Measurements from ENCODE around the gene ITPR2. TPM values are rescaled to one million over a fixed set of nuclear protein-coding genes. Genes with fewer than 3 reads are reported as not detected.

ITPR2 gene
- total and polyA plus RNA-seq, 2 experiments from 2014 or later, result 5.0 to 9.1 TPM

DNA sequence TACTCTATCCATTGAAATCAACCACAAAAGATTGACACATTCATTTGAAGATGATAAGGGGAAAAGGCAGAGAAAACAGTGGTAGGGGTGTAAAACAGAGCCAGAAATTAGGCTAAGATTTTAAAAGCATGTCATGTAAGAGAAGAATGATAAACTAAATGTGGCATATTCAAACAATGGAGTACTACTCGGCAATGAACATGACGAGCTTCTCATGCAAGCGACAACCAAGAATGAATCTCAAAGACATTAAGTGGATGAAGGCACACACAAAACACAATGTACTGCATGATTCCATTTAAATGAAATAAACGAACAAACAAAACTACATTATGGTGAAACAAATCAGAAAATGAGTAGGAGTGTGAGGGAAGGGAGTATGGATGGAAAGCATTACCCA, 134.8 kb downstream of the ITPR2 start:
- Histone ChIP-seq H3K9me3 (ENCODE audit: low read depth) (no peaks in the 10 kb centered on the region), H3K9ac (no peak overlapping the region), H3K36me3 (ENCODE audit: low read depth) (no peaks in the 10 kb centered on the region), H3K27ac (no peak overlapping the region), H3K79me2 (ENCODE audit: insufficient read depth) (no peaks in the 10 kb centered on the region), H2AFZ (no peak overlapping the region), H3K9me2 (ENCODE audit: insufficient read depth) (no peaks in the 10 kb centered on the region), H3F3A (ENCODE audit: insufficient read depth) (no peaks in the 10 kb centered on the region), H3K27me3 (replicated peaks; ENCODE audit: insufficient read depth) (no peaks in the 10 kb centered on the region), H3K4me1 (ENCODE audit: insufficient read depth) (peaks cover 4% of the 10 kb centered on the region; the same call in 1 of the 2 replicates), H3K4me3 (no peak overlapping the region), H3K4me2 (ENCODE audit: unreplicated experiment) (no peak overlapping the region), H4K20me1 (ENCODE audit: insufficient read depth) (no peaks in the 10 kb centered on the region)
- in situ Hi-C loops (cut with MboI), result no loop called here
- WGBS, 2 experiments (ENCODE audit: low coverage in 1 of 2, low lambda C conversion rate in 2 of 2, missing lambda C conversion rate in 2 of 2), result 96 to 99% methylated on average over 4 of the region's 4 CpGs
- no peak for DNase-seq
- TF ChIP-seq EZH2phosphoT487 (IDR thresholded peaks at IDR 0.05; ENCODE audit: insufficient read depth, low read depth), result no peak
- TF ChIP-seq EZH2 (IDR thresholded peaks at IDR 0.05; ENCODE audit: insufficient read depth, poor library complexity, severe bottlenecking), result no peak

GRCh38 chr12:26697217-26697616, 135.8 kb downstream of the ITPR2 start:
- Histone ChIP-seq H3K4me1 (ENCODE audit: insufficient read depth) (peaks cover 4% of the 10 kb centered on the region; the same call in 1 of the 2 replicates), H3K79me2 (ENCODE audit: insufficient read depth) (no peaks in the 10 kb centered on the region), H3K27ac (no peak overlapping the region), H3K4me2 (ENCODE audit: unreplicated experiment) (no peak overlapping the region), H2AFZ (no peak overlapping the region), H3K9ac (no peak overlapping the region), H3K9me2 (ENCODE audit: insufficient read depth) (no peaks in the 10 kb centered on the region), H3K27me3 (replicated peaks; ENCODE audit: insufficient read depth) (no peaks in the 10 kb centered on the region), H3F3A (ENCODE audit: insufficient read depth) (peaks cover 1% of the 10 kb centered on the region; the same call in 1 of the 2 replicates), H3K36me3 (ENCODE audit: low read depth) (no peaks in the 10 kb centered on the region), H3K4me3 (no peak overlapping the region), H4K20me1 (ENCODE audit: insufficient read depth) (no peaks in the 10 kb centered on the region), H3K9me3 (ENCODE audit: low read depth) (no peaks in the 10 kb centered on the region)
- in situ Hi-C loops (cut with MboI), result no loop called here
- 92 to 95% methylated on average over 3 of the region's 3 CpGs for WGBS, 2 experiments (ENCODE audit: low coverage in 1 of 2, low lambda C conversion rate in 2 of 2, missing lambda C conversion rate in 2 of 2)
- no peak for DNase-seq
- no peak for TF ChIP-seq EZH2 (IDR thresholded peaks at IDR 0.05; ENCODE audit: insufficient read depth, poor library complexity, severe bottlenecking)
- TF ChIP-seq EZH2phosphoT487 (IDR thresholded peaks at IDR 0.05; ENCODE audit: insufficient read depth, low read depth), result no peak

DNA sequence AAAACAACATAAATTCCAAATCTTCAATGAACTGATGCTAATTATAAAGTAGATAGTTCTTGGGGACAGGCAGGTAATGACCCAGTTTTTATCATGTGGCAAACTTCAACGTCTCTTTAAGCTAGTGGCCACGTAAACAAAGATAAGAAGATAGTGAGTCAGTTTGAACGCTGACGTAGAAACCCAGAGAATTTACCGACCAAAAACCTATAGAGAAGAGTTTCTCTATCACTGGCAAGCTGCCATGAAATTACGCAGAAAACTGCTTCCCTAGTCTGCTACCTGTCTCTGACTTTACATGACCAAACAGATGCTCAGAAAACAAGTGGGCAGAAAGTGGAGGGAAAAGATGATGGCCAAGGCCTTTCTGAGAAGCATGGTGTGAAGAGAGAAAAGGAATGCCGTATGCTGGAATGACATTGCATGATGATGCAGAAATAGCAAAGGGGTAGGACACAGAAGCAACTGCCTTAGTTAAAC, 136.3 kb downstream of the ITPR2 start:
- peaks cover 6% of the 10 kb centered on the region for H3F3A ChIP-seq (ENCODE audit: insufficient read depth)
- no peaks in the 10 kb centered on the region for H4K20me1 ChIP-seq (ENCODE audit: insufficient read depth)
- no peaks in the 10 kb centered on the region for H3K9me3 ChIP-seq (ENCODE audit: low read depth)
- no peak for DNase-seq
- no peak overlapping the region for H3K4me3 ChIP-seq
- no peaks in the 10 kb centered on the region for H3K79me2 ChIP-seq (ENCODE audit: insufficient read depth)
- H3K27me3 ChIP-seq (replicated peaks; ENCODE audit: insufficient read depth), result no peaks in the 10 kb centered on the region
- peaks cover 9% of the 10 kb centered on the region for H3K4me1 ChIP-seq (ENCODE audit: insufficient read depth)
- no peak overlapping the region for H3K4me2 ChIP-seq (ENCODE audit: unreplicated experiment)
- 87 to 91% methylated on average over 7 of the region's 7 CpGs for WGBS, 2 experiments (ENCODE audit: low coverage in 1 of 2, low lambda C conversion rate in 2 of 2, missing lambda C conversion rate in 2 of 2)
- no peaks in the 10 kb centered on the region for H3K9me2 ChIP-seq (ENCODE audit: insufficient read depth)
- TF ChIP-seq EZH2phosphoT487 (IDR thresholded peaks at IDR 0.05; ENCODE audit: insufficient read depth, low read depth), result no peak
- no peak for TF ChIP-seq EZH2 (IDR thresholded peaks at IDR 0.05; ENCODE audit: insufficient read depth, poor library complexity, severe bottlenecking)
- H3K36me3 ChIP-seq (ENCODE audit: low read depth), result no peaks in the 10 kb centered on the region
- in situ Hi-C loops (cut with MboI), result no loop called here
- H3K27ac ChIP-seq, result no peak overlapping the region
- no peak overlapping the region for H3K9ac ChIP-seq
- H2AFZ ChIP-seq, result no peak overlapping the region

DNA sequence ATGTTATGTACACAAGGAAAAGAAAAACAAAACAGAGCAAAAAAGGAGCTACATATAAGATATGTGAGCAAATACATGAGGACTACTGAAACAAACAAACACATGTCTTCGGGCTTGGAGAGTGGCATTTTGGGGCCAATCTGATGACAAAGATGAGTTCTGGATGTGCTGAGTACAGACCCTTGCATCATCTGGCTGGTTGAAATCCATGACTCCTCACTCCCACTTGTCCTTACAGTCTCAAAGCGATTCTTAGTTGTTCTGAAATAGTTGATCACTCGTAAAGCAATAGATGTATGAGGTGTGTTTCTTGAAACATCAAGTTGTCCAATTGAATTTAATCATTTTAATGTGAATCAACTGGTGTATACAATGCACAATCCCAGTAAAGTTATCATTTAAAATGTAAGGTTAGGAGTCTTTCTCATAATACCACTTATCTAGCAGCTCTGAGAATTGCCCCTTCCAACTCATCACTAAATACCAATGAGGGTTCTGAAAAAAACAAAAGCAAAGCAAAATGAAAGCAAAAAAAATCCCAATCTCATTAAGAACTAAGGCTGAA, 136.9 kb downstream of the ITPR2 start:
- Histone ChIP-seq H4K20me1 (ENCODE audit: insufficient read depth) (no peaks in the 10 kb centered on the region), H3K9ac (no peak overlapping the region), H3K9me3 (ENCODE audit: low read depth) (no peaks in the 10 kb centered on the region), H3K27ac (no peak overlapping the region), H3K4me1 (ENCODE audit: insufficient read depth) (peaks cover 13% of the 10 kb centered on the region), H3K4me3 (no peak overlapping the region), H3K79me2 (ENCODE audit: insufficient read depth) (no peaks in the 10 kb centered on the region), H3K4me2 (ENCODE audit: unreplicated experiment) (no peak overlapping the region), H3K27me3 (replicated peaks; ENCODE audit: insufficient read depth) (no peaks in the 10 kb centered on the region), H3K9me2 (ENCODE audit: insufficient read depth) (no peaks in the 10 kb centered on the region), H3K36me3 (ENCODE audit: low read depth) (no peaks in the 10 kb centered on the region), H2AFZ (no peak overlapping the region), H3F3A (ENCODE audit: insufficient read depth) (peaks cover 10% of the 10 kb centered on the region)
- TF ChIP-seq EZH2 (IDR thresholded peaks at IDR 0.05; ENCODE audit: insufficient read depth, poor library complexity, severe bottlenecking) (no peak), EZH2phosphoT487 (IDR thresholded peaks at IDR 0.05; ENCODE audit: insufficient read depth, low read depth) (no peak)
- no peak for DNase-seq
- 92 to 96% methylated on average over 3 of the region's 3 CpGs for WGBS, 2 experiments (ENCODE audit: low coverage in 1 of 2, low lambda C conversion rate in 2 of 2, missing lambda C conversion rate in 2 of 2)
- in situ Hi-C loops (cut with MboI), result no loop called here
